Lower leg skin (tissue), 3 donors: ENCODE data around the gene DLGAP1.

Source experiments
- POLR2A ChIP-seq, 2 donors: fragments of 450-650 bp; IDR thresholded peaks; one replicate each; pipeline ENCODE4 v1.6.1; 2016 to 2017; ENCODE audit warnings: antibody characterized with exemption in 2 of 2, mild to moderate bottlenecking in 1 of 2, moderate library complexity in 1 of 2
- TF ChIP-seq, protein P1 (sequence below), 3 donors: fragments of 450-650 bp; IDR thresholded peaks; one replicate each; pipeline ENCODE4 v1.5.1; 2016; ENCODE audit warnings: antibody characterized with exemption in 3 of 3, mild to moderate bottlenecking in 3 of 3, moderate library complexity in 2 of 3

DNA sequence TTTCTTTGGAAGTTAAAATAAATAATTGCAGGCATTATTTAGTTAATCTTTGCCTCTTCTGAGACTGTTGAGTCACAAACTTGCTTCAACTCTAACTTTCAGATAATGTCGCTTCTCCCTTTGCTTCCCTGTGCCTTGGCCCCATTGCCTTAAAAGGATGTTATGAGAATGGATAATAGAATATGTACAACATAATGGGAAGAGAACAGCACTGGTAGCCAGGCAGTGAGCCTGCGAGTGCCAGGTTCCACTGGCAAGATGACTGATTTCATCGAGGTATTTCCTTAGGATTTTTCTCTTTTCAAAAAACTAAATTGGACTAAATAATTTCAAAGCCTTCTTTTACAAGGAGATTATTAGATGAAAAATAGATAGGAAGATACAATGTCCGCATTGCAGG, 584.2 kb downstream of the DLGAP1 start:
- TF ChIP-seq, protein P1, sequence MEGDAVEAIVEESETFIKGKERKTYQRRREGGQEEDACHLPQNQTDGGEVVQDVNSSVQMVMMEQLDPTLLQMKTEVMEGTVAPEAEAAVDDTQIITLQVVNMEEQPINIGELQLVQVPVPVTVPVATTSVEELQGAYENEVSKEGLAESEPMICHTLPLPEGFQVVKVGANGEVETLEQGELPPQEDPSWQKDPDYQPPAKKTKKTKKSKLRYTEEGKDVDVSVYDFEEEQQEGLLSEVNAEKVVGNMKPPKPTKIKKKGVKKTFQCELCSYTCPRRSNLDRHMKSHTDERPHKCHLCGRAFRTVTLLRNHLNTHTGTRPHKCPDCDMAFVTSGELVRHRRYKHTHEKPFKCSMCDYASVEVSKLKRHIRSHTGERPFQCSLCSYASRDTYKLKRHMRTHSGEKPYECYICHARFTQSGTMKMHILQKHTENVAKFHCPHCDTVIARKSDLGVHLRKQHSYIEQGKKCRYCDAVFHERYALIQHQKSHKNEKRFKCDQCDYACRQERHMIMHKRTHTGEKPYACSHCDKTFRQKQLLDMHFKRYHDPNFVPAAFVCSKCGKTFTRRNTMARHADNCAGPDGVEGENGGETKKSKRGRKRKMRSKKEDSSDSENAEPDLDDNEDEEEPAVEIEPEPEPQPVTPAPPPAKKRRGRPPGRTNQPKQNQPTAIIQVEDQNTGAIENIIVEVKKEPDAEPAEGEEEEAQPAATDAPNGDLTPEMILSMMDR (IDR thresholded peaks at IDR 0.05) = no peak
- TF ChIP-seq POLR2A (IDR thresholded peaks at IDR 0.05) = no peak
